ENCODE results near the gene SLC49A3.
"Not testable (repeated sequence)": the region's sequence is repeated elsewhere in the genome, so short reads cannot be mapped to it uniquely, and the experiment has no call there.

The SLC49A3 gene

DNA sequence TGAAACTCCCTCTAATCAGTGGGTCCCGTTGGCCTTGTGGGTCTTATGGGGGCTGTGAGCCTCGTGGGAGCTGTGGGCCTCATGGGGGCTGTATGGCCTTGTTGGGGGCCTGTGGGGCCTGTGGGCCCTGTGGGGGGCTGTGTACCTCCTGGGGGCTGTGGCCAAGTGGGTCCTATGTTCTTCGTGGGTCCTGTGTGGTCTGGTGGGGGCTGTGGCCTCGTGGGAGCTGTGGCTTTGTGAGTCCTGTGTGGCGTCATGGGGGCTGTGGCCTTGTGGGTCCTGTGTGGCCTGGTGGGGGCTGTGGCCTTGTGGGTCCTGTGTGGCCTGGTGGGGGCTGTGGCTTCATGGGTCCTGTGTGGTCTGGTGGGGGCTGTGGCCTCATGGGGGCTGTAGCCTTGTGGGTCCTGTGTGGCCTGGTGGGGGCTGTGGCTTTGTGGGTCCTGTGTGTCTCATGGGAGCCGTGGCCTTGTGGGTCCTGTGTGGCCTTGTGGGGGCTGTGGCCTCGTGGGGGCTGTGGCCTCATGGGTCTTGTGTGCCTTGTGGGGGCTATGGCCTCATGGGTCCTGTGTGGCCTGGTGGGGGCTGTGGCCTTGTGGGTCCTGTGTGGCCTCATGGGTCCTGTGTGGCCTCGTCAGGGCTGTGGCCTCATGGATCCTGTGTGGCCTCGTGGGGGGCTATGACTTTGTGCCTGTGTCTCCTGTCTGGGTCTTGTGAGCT lies 24.1 kb upstream of the SLC49A3 start:
- Histone ChIP-seq H3K27me3 (ENCODE audit: low read depth) (no peaks in the 10 kb centered on the region), H3K4me1 (peaks cover 7% of the 10 kb centered on the region), H3K36me3 (replicated peaks) (peaks cover 17% of the 10 kb centered on the region; the same call in 1 of the 2 replicates), H3K9me3 (no peaks in the 10 kb centered on the region), H3K4me3 (no peak overlapping the region)
- no peak for DNase-seq (ENCODE audit: low spot score in 2 of 2)
- in situ Hi-C loops (cut with MboI; ENCODE audit: low sequenced_read_pairs) = no loop called here

DNA sequence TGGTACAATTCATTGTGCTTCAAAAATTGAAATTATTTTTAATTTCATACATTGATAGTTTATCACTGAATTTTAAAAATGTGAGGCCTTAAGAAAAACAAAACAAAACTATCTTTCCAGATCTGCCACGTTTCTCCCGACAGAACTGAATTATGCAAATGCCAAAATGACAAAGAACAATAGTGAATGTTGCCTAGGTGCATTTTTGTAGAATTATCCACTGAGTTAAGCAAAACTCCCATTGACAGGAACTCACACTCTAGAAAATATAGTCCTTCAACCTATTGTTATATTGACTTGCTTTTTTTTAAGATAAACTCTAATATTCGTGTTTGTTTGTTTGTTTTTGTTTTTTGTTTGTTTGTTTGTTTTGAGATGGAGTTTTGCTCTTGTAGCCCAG lies 23.1 kb upstream of the SLC49A3 start:
- in situ Hi-C loops (cut with MboI; ENCODE audit: low sequenced_read_pairs) = no loop called here
- no peak overlapping the region for H3K4me3 ChIP-seq
- no peak for DNase-seq (ENCODE audit: low spot score in 2 of 2)
- no peaks in the 10 kb centered on the region for H3K27me3 ChIP-seq (ENCODE audit: low read depth)
- peaks cover 17% of the 10 kb centered on the region; the same call in 1 of the 2 replicates for H3K36me3 ChIP-seq (replicated peaks)
- no peaks in the 10 kb centered on the region for H3K9me3 ChIP-seq
- peaks cover 7% of the 10 kb centered on the region for H3K4me1 ChIP-seq

DNA sequence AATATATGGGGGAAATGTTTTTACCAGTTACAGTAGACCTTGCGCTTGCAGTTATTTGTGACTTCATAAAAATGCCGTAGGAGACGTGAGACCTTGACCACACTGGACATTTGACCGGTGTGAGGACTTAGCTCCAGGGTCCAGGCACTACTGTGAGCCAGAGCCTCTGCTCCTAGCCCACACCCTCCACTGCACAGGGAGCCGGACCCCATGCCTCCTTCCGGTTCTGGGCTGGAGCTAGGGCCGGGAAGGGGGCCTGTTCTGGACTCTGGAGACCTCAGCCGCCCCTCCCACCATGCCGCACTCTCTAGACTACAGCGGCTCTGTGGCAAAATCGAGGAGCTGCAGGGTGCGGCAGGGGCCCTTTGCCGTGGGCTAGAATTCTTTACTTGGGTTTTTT lies 22.0 kb upstream of the SLC49A3 start:
- peaks cover 9% of the 10 kb centered on the region for H3K4me1 ChIP-seq
- H3K27me3 ChIP-seq (ENCODE audit: low read depth) = no peaks in the 10 kb centered on the region
- no peak overlapping the region for H3K4me3 ChIP-seq
- in situ Hi-C loops (cut with MboI; ENCODE audit: low sequenced_read_pairs) = no loop called here
- DNase-seq (ENCODE audit: low spot score in 2 of 2) = no peak
- no peaks in the 10 kb centered on the region for H3K9me3 ChIP-seq
- peaks cover 18% of the 10 kb centered on the region for H3K36me3 ChIP-seq (replicated peaks)

DNA sequence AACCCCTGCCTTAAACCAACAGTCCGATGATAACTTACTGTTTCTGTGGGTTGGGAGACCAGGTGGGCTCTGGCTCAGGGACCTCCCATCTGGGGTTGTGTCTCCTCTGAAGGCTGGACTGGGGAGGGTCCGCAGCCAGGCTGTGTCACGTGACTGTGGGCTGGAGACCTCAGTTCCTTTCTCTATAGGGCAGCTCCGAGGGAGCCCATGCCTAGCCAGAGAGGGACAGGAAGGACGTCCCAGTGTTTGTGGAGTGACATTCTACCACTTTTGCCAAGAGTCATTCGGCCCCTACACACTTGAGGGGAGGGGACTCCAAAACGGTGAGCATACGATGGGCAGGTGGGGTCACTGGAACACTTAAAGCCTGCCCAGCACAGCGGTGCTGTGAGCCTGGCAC lies 21.2 kb upstream of the SLC49A3 start:
- in situ Hi-C loops (cut with MboI; ENCODE audit: low sequenced_read_pairs) = no loop called here
- Histone ChIP-seq H3K4me3 (no peak overlapping the region), H3K9me3 (no peaks in the 10 kb centered on the region), H3K36me3 (replicated peaks) (peaks cover 20% of the 10 kb centered on the region), H3K4me1 (peaks cover 11% of the 10 kb centered on the region), H3K27me3 (ENCODE audit: low read depth) (no peaks in the 10 kb centered on the region)
- no peak for DNase-seq (ENCODE audit: low spot score in 2 of 2)

DNA sequence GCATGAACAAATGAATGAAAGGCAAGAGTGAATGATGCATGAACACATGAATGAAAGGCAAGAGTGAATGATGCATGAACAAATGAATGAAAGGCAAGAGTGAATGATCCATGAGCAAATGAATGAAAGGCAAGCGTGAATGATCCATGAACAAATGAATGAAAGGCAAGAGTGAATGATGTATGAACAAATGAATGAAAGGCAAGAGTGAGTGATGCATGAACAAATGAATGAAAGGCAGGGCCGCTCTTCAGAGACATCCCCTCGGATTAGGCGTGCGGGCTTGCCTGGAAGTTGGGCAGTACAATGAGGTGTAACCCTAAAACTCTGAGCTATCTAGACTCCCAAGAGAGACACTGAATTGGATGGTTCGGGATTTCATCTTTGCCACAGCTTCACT lies 20.4 kb upstream of the SLC49A3 start:
- Histone ChIP-seq H3K4me1 (peaks cover 11% of the 10 kb centered on the region), H3K36me3 (replicated peaks) (peaks cover 20% of the 10 kb centered on the region), H3K4me3 (no peak overlapping the region), H3K9me3 (no peaks in the 10 kb centered on the region), H3K27me3 (ENCODE audit: low read depth) (no peaks in the 10 kb centered on the region)
- no peak for DNase-seq (ENCODE audit: low spot score in 2 of 2)
- in situ Hi-C loops (cut with MboI; ENCODE audit: low sequenced_read_pairs) = no loop called here

DNA sequence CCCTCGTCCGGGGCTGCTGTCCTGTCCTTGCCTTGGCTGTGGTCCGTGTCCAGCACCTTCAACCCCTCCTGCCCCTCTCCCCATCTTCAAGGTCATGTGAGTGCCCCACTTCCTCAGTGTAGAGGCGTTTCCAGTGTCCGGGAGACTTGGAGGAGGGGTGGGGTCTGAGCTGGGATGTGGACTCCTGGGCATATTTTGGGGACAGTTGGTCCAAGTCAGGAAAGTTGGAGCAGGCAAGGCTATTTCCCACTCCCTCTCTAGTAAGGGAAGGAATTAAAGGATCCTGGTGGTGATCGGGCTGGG lies 19.6 kb upstream of the SLC49A3 start:
- H3K4me1 ChIP-seq = peaks cover 11% of the 10 kb centered on the region
- no peaks in the 10 kb centered on the region for H3K9me3 ChIP-seq
- in situ Hi-C loops (cut with MboI; ENCODE audit: low sequenced_read_pairs) = no loop called here
- DNase-seq (ENCODE audit: low spot score in 2 of 2) = no peak
- no peak overlapping the region for H3K4me3 ChIP-seq
- H3K27me3 ChIP-seq (ENCODE audit: low read depth) = no peaks in the 10 kb centered on the region
- H3K36me3 ChIP-seq (replicated peaks) = peaks cover 15% of the 10 kb centered on the region

DNA sequence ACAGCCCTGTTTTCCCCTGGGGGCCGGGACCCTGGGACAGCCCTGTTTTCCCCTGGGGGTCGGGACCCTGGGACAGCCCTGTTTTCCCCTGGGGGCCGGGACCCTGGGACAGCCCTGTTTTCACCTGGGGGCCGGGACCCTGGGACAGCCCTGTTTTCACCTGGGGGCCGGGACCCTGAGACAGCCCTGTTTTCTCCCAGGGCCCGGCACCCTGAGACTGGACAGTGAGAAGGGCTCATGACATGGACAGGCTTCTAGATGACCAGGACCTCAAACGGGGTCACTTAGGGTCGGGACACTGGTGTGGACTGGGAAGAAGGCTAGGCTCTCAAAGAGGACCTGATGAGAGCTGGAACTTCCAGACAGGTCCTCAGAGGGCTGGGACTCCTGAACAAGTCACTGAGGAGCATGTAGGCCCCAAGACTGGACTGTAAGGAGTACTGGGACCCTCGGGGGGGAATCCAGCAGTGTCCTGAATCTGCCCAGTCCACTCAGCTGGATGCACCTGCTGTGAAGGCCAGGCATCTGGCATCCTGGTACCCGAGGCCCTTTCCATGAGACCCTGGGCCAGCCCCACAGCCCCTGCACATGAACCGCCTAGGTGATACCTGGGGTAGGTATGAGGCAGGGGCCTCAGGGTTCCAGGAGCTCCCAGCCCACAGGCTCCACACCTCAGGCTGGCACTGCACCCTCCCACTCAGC lies 19.1 kb upstream of the SLC49A3 start:
- Histone ChIP-seq H3K27me3 (ENCODE audit: low read depth) (no peaks in the 10 kb centered on the region), H3K9me3 (no peaks in the 10 kb centered on the region), H3K36me3 (replicated peaks) (peaks cover 15% of the 10 kb centered on the region), H3K4me1 (peaks cover 11% of the 10 kb centered on the region), H3K4me3 (no peak overlapping the region)
- in situ Hi-C loops (cut with MboI; ENCODE audit: low sequenced_read_pairs) = no loop called here
- no peak for DNase-seq (ENCODE audit: low spot score in 2 of 2)

DNA sequence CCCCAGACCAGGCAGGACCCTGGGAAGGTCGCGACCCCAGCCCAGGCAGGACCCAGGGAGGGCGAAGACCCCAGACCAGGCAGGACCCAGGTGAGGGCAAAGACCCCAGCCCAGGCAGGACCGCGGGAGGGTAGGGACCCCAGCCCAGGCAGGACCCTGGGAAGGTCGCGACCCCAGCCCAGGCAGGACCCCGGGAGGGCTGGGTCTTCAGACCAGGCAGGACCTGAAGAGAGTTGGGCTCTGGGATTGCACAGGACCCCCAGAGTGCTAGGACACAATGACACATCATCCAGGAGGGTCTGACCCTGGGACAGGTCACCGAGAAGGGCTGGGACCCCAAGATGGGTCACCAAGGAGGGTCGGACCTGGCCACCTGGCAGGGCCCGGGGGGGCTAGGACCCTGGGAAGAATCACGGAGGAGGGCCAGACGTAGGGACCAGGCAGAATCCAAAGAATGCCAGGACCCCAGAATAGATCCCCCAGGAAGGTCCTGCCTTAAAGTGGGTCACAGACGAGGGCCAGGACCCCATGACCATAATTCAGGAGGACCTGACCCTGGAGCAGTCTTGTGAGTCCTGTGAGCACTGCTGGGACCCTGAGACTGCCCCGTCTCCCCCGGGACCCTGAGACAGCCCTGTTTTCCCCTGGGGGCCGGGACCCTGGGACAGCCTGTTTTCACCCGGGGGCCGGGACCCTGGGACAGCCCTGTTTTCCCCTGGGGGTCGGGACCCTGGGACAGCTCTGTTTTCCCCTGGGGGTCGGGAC lies 18.1 kb upstream of the SLC49A3 start:
- in situ Hi-C loops (cut with MboI; ENCODE audit: low sequenced_read_pairs) = no loop called here
- Histone ChIP-seq H3K4me1 (peaks cover 9% of the 10 kb centered on the region), H3K36me3 (replicated peaks) (peaks cover 15% of the 10 kb centered on the region), H3K27me3 (ENCODE audit: low read depth) (no peaks in the 10 kb centered on the region), H3K4me3 (peak overlapping the region; percentile 25), H3K9me3 (no peaks in the 10 kb centered on the region)
- DNase-seq (ENCODE audit: low spot score in 2 of 2) = no peak

DNA sequence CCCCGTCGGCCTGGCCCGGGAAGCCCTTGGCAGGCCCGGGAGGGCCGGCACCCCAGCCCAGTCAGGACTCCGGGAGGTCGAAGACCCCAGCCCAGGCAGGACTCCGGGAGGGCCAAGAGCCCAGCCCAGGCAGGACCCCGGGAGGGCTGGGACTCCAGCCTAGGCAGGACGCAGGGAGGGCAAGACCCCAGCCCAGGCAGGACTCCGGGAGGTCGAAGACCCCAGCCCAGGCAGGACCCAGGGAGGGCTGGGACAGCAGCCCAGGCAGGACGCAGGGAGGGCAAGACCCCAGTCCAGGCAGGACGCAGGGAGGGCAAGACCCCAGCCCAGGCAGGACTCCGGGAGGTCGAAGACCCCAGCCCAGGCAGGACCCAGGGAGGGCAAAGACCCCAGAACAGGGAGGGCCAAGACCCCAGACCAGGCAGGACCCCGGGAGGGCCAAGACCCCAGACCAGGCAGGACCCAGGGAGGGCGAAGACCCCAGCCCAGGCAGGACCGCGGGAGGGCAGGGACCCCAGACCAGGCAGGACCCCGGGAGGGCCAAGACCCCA lies 17.2 kb upstream of the SLC49A3 start:
- H3K4me1 ChIP-seq; DNase-seq (ENCODE audit: low spot score in 2 of 2); in situ Hi-C loops (cut with MboI; ENCODE audit: low sequenced_read_pairs); H3K9me3 ChIP-seq; H3K27me3 ChIP-seq (ENCODE audit: low read depth): not testable (repeated sequence)
- peaks cover 15% of the 10 kb centered on the region for H3K36me3 ChIP-seq (replicated peaks)
- peak overlapping the region; percentile 67 for H3K4me3 ChIP-seq

DNA sequence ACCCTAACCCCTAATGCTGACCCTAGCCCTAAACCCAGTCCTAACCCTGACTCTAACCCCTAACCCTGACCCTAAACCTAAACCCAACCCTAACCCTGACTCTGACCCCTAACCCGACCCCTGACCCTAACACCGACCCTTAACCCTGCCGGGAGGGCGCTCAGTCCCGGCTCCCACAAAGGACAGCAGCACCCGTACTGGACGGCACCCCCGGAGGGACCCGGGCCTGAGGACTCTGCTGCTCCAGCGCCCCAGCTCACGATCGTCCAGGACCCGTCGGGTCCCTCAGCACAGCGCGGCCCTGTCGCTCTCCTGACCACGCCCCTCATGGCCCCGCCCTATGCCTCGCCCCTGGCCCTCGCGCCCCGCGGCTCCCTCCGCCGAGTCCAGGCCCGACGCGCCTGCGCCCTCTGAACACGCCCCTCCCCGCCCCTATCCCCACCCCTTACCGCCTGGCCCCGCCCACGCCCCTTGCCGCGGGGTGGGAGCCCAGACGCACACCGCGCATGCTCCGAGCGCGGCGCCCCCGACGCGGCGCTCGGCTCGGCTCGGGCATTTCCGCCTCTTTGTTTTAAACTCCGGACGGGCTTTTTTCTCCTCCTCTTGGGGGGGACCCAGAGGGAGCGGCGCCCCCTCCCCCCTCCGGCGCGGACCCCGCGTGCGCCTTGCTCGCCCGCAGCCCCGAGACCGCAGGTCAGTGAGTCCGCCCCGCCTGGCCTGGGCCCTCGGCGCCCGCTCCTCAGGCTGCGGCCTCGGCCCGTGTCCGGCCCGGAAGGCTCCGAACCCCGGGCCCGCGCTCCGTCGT lies 16.5 kb upstream of the SLC49A3 start, which contains the start of gene PCGF3:
PCGF3 (plus strand) TSS at position 555 of the 805 bp plus-strand sequence. CDS start 27,849 bp downstream, outside the sequence.
- Histone ChIP-seq H3K36me3 (replicated peaks) (peaks cover 11% of the 10 kb centered on the region), H3K9me3 (no peaks in the 10 kb centered on the region), H3K4me1 (peaks cover 4% of the 10 kb centered on the region; the same call in 1 of the 2 replicates), H3K4me3 (peak within 1 kb of the TSS; percentile 67), H3K27me3 (ENCODE audit: low read depth) (no peaks in the 10 kb centered on the region)
- in situ Hi-C loops (cut with MboI; ENCODE audit: low sequenced_read_pairs) = no loop called here
- peak; percentile 85 to 99 for DNase-seq (ENCODE audit: low spot score in 2 of 2)

DNA sequence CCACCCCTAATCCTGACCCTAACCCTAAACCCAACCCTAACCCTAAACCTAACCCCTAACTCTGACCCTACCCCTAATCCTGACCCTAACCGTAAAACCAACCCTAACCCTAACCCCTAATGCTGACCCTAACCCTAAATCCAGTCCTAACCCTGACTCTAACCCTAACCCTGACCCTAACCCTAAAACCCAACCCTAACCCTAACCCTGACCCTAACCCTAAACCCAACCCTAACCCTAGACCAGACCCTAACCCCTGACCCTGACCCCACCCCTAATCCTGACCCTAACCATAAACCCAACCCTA lies 16.0 kb upstream of the SLC49A3 start:
- DNase-seq (ENCODE audit: low spot score in 2 of 2) = no peak
- Histone ChIP-seq H3K9me3 (no peaks in the 10 kb centered on the region), H3K4me3 (peak overlapping the region; percentile 67), H3K4me1 (peaks cover 4% of the 10 kb centered on the region; the same call in 1 of the 2 replicates), H3K27me3 (ENCODE audit: low read depth) (no peaks in the 10 kb centered on the region), H3K36me3 (replicated peaks) (peaks cover 11% of the 10 kb centered on the region)
- in situ Hi-C loops (cut with MboI; ENCODE audit: low sequenced_read_pairs) = no loop called here

DNA sequence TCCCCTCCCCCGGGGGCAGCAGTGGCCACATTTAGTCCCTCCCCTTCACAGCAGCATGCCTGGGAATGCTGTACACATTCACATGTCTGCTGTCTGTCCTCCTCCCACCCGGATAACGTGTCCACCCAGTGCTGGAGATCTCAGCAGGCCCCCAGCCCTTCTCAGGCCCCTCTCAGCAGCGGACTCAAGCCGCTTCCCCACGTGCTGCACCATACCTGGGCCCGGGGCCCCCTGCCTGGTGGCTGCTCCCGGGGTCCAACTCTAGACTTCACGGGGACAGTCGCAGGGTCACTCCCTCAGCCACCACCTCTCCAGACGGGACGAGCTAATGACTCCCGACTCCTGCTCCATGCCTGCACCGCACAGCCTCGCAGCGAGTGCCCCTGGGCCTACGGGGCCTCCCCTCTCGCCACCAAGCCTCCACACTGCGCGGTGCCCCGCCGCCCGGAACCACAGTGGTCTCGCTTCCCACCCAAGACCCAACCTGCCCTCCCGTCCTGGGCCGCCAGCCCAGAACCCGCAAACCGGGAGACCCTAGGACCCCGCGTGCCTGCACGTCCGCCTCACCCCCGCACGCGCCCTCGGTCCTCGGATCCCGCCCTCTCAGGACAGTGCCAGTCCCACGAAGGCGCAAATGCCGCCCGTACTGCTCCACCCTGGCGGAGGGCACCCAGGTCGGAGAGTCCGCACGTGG lies 15.4 kb upstream of the SLC49A3 start:
- Histone ChIP-seq H3K9me3 (no peaks in the 10 kb centered on the region), H3K4me3 (no peak overlapping the region), H3K27me3 (ENCODE audit: low read depth) (no peaks in the 10 kb centered on the region), H3K4me1 (peaks cover 4% of the 10 kb centered on the region; the same call in 1 of the 2 replicates), H3K36me3 (replicated peaks) (peaks cover 6% of the 10 kb centered on the region)
- no peak for DNase-seq (ENCODE audit: low spot score in 2 of 2)
- in situ Hi-C loops (cut with MboI; ENCODE audit: low sequenced_read_pairs) = no loop called here
